GM21723 (cell line): ENCODE data around the gene E2F1.
"Not testable (repeated sequence)": the region's sequence is repeated elsewhere in the genome, so short reads cannot be mapped to it uniquely, and the experiment has no call there.

Experiments used
- ATAC-seq: cut with Tn5 transposase; IDR thresholded peaks from one replicate; pipeline ENCODE4 v1.9.1; 2021; ENCODE audit warnings: mild to moderate bottlenecking, moderate library complexity; ENCODE audit not compliant: unreplicated experiment

The E2F1 gene

DNA sequence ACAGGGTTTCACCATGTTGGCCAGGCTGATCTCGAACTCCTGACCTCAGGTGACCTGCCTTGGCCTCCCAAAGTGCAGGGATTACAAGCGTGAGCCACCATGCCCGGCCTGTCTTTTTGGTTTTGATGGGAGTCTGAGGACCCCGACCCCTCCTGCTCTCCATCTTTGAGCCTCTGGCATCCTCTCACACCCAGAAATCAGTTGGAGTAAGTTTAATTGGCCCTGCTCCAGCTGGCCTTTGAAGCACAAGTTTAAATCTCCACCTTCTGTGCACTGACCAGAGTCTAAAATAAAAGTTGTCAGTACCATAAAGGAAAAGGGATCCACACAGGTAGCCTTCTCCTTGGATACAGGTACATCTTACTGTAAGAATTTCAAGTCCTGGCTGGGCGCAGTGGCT, 40.0 kb downstream of the E2F1 start:
- ATAC-seq = no peak

DNA sequence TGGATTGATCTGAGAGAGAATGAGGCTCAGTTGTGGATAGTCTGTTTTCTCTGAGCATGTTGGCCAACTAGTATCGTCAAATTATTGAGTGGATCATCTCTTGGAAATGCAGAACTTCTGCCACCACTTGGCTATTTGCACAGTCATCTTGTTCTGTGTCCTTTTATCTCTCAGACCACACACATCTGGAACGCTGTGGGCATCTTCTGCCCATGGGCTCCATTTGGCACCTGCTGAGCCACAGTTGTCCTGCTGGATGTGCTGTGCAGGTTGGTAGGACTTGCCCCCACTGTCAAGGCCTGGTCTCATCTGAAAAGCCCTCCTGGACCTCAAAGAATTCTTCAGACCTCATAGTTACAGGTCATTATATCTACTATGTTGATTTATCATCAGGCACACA, 40.8 kb downstream of the E2F1 start:
- ATAC-seq = no peak

GRCh38 chr20:33645072-33645358, 41.2 kb downstream of the E2F1 start:
- no peak for ATAC-seq

DNA sequence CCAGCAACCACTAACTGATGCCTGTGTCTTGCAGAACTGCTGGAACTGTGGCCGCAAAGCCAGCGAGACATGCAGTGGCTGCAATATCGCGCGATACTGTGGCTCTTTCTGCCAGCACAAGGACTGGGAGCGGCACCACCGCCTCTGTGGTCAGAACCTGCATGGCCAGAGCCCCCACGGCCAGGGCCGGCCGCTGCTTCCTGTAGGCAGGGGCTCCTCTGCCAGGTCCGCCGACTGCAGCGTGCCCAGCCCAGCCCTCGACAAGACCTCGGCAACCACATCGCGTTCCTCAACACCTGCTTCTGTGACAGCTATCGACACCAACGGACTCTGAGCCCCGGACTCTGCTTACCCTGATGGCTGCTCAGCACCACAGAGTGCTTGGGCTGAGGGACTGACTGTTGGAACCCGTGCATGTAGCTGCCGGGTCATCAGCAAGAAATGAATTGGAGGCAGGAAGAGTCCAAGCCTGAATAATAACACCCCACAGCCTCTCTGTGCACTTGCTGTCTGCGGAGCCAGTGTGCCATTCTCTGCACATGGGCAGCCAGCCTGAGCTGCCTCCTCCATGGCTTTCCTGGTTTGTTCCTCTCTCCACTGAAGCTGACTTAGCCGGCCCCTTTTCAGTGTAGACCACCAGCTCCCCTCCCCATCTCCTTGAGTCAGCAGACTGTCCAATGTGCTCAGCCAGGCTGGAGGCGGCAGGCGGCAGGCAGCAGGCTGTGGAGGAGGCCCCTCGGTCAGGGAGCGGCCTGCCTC, 41.7 kb downstream of the E2F1 start:
- no peak for ATAC-seq

- ATAC-seq = no peak
These were observed 45.9 kb downstream of the E2F1 start for GRCh38 chr20:33640287-33640686.

GRCh38 chr20:33636776-33637175, 49.4 kb downstream of the E2F1 start:
- no peak for ATAC-seq

GRCh38 chr20:33635341-33635740, 50.8 kb downstream of the E2F1 start:
- ATAC-seq = no peak

DNA sequence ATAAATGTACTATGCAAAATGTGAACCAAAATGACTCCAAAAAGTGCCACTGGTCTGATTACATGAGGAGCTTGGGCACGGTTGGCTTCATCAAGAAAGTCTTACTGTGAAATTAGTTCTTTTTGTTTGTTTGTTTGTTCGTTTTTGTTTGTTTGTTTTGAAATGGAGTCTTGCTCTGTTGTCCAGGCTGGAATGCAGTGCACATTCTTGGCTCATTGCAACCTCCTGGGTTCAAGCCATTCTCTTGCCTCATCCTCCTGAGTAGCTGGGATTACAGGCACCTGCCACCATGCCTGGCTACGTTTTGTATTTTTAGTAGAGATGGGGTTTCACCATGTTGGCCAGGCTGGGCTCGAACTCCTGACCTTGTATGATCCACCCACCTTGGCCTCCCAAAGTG, 54.3 kb downstream of the E2F1 start:
- not testable (repeated sequence) for ATAC-seq

DNA sequence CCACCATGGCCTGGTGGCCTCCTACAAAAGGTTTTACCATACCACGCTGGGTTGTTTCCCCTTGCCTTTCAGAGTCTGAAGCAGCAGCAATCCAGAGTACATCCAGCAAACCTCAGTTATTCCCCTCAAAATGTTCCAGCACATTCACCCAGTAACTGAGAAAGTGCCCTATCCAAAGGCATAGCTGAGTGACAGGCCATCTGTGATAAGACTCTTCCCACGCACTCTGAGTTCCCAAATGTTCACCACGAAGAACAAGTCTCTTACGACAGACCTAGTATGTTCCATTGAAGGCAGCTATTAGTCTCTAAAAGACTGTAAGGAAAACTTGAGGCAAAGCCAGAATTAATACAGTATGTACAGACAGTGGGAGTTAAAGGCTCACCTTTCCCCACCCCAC, 55.7 kb downstream of the E2F1 start:
- ATAC-seq = no peak

DNA sequence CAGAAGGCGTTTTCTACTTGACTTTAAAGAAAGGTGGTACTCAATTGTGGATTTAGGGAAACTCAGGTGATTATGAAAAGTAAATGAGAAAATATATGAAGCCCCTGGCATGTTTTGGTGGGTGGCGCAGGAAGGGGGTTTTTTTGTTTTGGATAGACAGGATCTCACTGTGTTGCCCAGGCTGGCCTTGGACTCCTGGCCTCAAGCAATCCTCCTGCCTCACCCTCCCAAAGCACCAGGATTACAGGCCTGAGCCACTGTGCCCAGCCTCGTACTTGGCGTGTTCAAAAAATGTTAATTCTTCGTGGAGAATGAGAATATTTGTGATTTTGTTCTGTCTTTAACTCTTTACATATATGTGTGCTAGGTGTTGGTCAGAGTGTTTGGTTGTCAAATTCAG, 56.2 kb downstream of the E2F1 start:
- ATAC-seq = no peak

DNA sequence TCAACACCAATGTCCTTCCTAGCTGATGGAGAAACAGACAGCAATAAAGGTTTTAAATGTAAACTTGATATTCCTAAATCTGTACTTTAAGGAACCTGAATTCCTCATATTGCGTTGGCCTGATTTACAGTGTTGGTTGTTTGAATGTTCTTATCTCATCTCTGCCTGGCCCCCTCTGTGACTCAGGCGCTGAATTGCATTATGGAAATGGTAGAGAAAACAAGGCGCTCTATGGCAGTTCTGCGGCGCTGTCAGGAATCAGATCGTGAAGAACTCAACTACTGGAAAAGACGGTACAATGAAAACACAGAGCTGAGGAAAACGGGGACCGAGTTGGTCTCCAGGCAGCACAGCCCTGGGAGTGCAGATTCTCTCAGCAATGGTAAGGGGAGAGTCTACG, 56.7 kb downstream of the E2F1 start:
- ATAC-seq = no peak

DNA sequence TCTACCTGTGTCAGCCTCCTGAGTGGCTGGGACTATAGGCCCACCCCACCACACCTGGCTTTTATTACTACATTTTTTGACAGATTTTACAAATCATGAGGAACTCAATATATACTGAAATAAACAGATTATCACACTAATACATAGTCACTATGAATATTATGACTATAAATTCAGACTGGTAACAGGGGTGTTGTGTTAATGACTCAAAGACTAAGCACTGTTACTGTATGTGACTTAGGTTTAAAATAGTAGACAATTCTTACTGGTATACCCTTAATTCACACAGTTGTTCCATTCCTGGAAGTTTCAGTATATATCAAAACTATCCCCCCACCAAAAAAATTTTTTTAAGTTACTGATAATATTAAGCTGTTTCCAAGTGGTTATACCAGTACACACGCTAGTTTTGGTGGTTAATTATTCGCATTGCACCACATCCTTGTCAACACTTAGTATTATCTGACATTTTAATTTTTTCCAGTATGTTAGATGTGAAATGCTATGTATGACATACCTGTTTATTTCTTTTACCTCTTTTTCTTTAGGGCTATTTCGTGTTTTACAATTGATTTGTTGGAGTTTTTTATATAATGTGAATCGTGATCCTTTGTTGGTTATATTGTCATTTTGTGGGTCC, 58.5 kb downstream of the E2F1 start:
- ATAC-seq = no peak

- no peak for ATAC-seq
These were observed 60.0 kb downstream of the E2F1 start for GRCh38 chr20:33626190-33626589.
